GM12875 (cell line): Measurements from ENCODE around the gene CAB39L.

Experiments used
- H3K4me3 ChIP-seq: one replicate; pipeline ENCODE4 v1.5.1; 2011; ENCODE audit warnings: low read depth, low read length, control low read depth
- CTCF ChIP-seq: IDR thresholded peaks from 2 replicates; pipeline ENCODE4 v1.5.1; 2011; ENCODE audit warnings: low read depth, mild to moderate bottlenecking, control low read depth, inconsistent platforms, low read length, moderate library complexity, borderline replicate concordance; ENCODE audit not compliant: insufficient read depth

The CAB39L gene

GRCh38 chr13:49351871-49352270 lies 92.0 kb downstream of the CAB39L start:
- no peak overlapping the region for H3K4me3 ChIP-seq
- TF ChIP-seq CTCF, result no peak

GRCh38 chr13:49348751-49349150 lies 95.1 kb downstream of the CAB39L start:
- no peak overlapping the region for H3K4me3 ChIP-seq
- TF ChIP-seq CTCF, result no peak

- no peak overlapping the region for H3K4me3 ChIP-seq
- no peak for TF ChIP-seq CTCF
Observed at GRCh38 chr13:49347650-49348385, 96.0 kb downstream of the CAB39L start.

- TF ChIP-seq CTCF, result no peak
- no peak overlapping the region for H3K4me3 ChIP-seq
Observed at GRCh38 chr13:49346460-49346859, 97.4 kb downstream of the CAB39L start.

- no peak overlapping the region for H3K4me3 ChIP-seq
- TF ChIP-seq CTCF, result no peak
Observed at GRCh38 chr13:49343731-49344130, 100.1 kb downstream of the CAB39L start.

GRCh38 chr13:49343255-49343654 lies 100.6 kb downstream of the CAB39L start:
- no peak for TF ChIP-seq CTCF
- H3K4me3 ChIP-seq, result no peak overlapping the region

- TF ChIP-seq CTCF, result no peak
- no peak overlapping the region for H3K4me3 ChIP-seq
Observed at GRCh38 chr13:49342454-49342853, 101.4 kb downstream of the CAB39L start.
